SJCRH30 (cell line): ENCODE data around the gene IMPG1. TPM values are rescaled to one million over a fixed set of nuclear protein-coding genes. Genes with fewer than 3 reads are reported as not detected.
"Not testable (repeated sequence)": the region's sequence is repeated elsewhere in the genome, so short reads cannot be mapped to it uniquely, and the experiment has no call there.

ENCODE experiments used
- DNase-seq, 2 experiments: peaks; one replicate each; pipeline ENCODE4 v3.0.0-alpha.2; 2015 to 2020
- H3K27ac ChIP-seq: fragments of 250-450 bp; sonication (Bioruptor Pico); 2 replicates; pipeline ENCODE4 v1.5.1; 2020; ENCODE audit warnings: mild to moderate bottlenecking, moderate library complexity
- H3K27me3 ChIP-seq: fragments of 250-450 bp; sonication (Bioruptor Pico); 2 replicates; pipeline ENCODE4 v1.5.1; 2020; ENCODE audit warnings: mild to moderate bottlenecking, moderate library complexity
- H3K36me3 ChIP-seq: fragments of 250-450 bp; sonication (Bioruptor Pico); 2 replicates; pipeline ENCODE4 v1.5.1; 2020; ENCODE audit warnings: mild to moderate bottlenecking, moderate library complexity
- H3K4me1 ChIP-seq: fragments of 250-450 bp; sonication (Bioruptor Pico); 2 replicates; pipeline ENCODE4 v1.5.1; 2020; ENCODE audit warnings: mild to moderate bottlenecking, moderate library complexity
- H3K4me3 ChIP-seq: fragments of 250-450 bp; sonication (Bioruptor Pico); 2 replicates; pipeline ENCODE4 v1.5.1; 2020; ENCODE audit warnings: mild to moderate bottlenecking, moderate library complexity
- H3K9me3 ChIP-seq: fragments of 250-450 bp; sonication (Bioruptor Pico); replicated peaks from 2 replicates; pipeline ENCODE4 v1.5.1; 2020; ENCODE audit warnings: mild to moderate bottlenecking, moderate library complexity
- total RNA-seq: library from RNA; depleted of rRNA; stranded (reverse); fragments of >200 nt; shearing (Covaris generic); gene quantifications from 2 replicates; pipeline ENCODE4 v1.2.3, GENCODE V29; 2014

The IMPG1 gene
- total RNA-seq, 1 experiment from 2014 or later: 0.65 TPM

GRCh38 chr6:75935473-75935793 lies 137.0 kb downstream of the IMPG1 start:
- Histone ChIP-seq H3K9me3 (no peaks in the 10 kb centered on the region), H3K4me1 (peaks cover 13% of the 10 kb centered on the region), H3K36me3 (no peaks in the 10 kb centered on the region), H3K27me3 (no peaks in the 10 kb centered on the region), H3K27ac (peak overlapping the region; percentile 71), H3K4me3 (peak overlapping the region; percentile 53)
- no peak for DNase-seq

GRCh38 chr6:75934643-75935472 lies 137.6 kb downstream of the IMPG1 start:
- peak overlapping the region; percentile 71 for H3K27ac ChIP-seq
- peaks cover 13% of the 10 kb centered on the region for H3K4me1 ChIP-seq
- H3K27me3 ChIP-seq: no peaks in the 10 kb centered on the region
- DNase-seq: peak; percentile 81 to 91
- H3K36me3 ChIP-seq: no peaks in the 10 kb centered on the region
- H3K9me3 ChIP-seq: no peaks in the 10 kb centered on the region
- H3K4me3 ChIP-seq: peak overlapping the region; percentile 53

GRCh38 chr6:75933387-75933975 lies 139.0 kb downstream of the IMPG1 start:
- Histone ChIP-seq H3K4me1 (peaks cover 13% of the 10 kb centered on the region), H3K4me3 (no peak overlapping the region), H3K27ac (no peak overlapping the region), H3K9me3 (no peaks in the 10 kb centered on the region), H3K36me3 (no peaks in the 10 kb centered on the region), H3K27me3 (no peaks in the 10 kb centered on the region)
- peak in 1 of 2 experiments; percentile 11 for DNase-seq

- peak; percentile 44 to 75 for DNase-seq
- H3K27ac ChIP-seq: no peak overlapping the region
Measured at GRCh38 chr6:75932067-75932466, 140.4 kb downstream of the IMPG1 start.

GRCh38 chr6:75931011-75931680 lies 141.3 kb downstream of the IMPG1 start:
- no peak for DNase-seq
- Histone ChIP-seq H3K4me3 (no peak overlapping the region), H3K4me1 (peaks cover 7% of the 10 kb centered on the region), H3K9me3 (no peaks in the 10 kb centered on the region), H3K36me3 (no peaks in the 10 kb centered on the region), H3K27me3 (no peaks in the 10 kb centered on the region), H3K27ac (no peak overlapping the region)

More at GRCh38 chr6:75932067-75932466, 140.4 kb downstream of the IMPG1 start:
- Histone ChIP-seq H3K4me1 (peaks cover 13% of the 10 kb centered on the region), H3K27me3 (no peaks in the 10 kb centered on the region), H3K36me3 (no peaks in the 10 kb centered on the region), H3K9me3 (no peaks in the 10 kb centered on the region), H3K4me3 (no peak overlapping the region)

GRCh38 chr6:75926293-75927168 lies 145.9 kb downstream of the IMPG1 start:
- Histone ChIP-seq H3K27me3 (no peaks in the 10 kb centered on the region), H3K4me1 (peaks cover 3% of the 10 kb centered on the region; the same call in 1 of the 2 replicates), H3K4me3 (no peak overlapping the region), H3K36me3 (no peaks in the 10 kb centered on the region), H3K27ac (no peak overlapping the region), H3K9me3 (0 out of 2 replicates have a peak, but pooled peaks cover 3% of the 10 kb centered on the region)
- DNase-seq: no peak

GRCh38 chr6:75922226-75922625 lies 150.2 kb downstream of the IMPG1 start:
- DNase-seq: peak in 1 of 2 experiments; percentile 21
- no peaks in the 10 kb centered on the region for H3K27me3 ChIP-seq
- no peaks in the 10 kb centered on the region for H3K36me3 ChIP-seq
- H3K4me1 ChIP-seq: peaks cover 3% of the 10 kb centered on the region; the same call in 1 of the 2 replicates
- no peak overlapping the region for H3K27ac ChIP-seq
- no peak overlapping the region for H3K4me3 ChIP-seq
- 0 out of 2 replicates have a peak, but pooled peaks cover 3% of the 10 kb centered on the region for H3K9me3 ChIP-seq

- no peak for DNase-seq
- H3K36me3 ChIP-seq: no peaks in the 10 kb centered on the region
Measured at GRCh38 chr6:75913040-75913439, 159.4 kb downstream of the IMPG1 start.

GRCh38 chr6:75907444-75907843 lies 165.0 kb downstream of the IMPG1 start:
- H3K4me1 ChIP-seq: no peaks in the 10 kb centered on the region
- H3K9me3 ChIP-seq: no peaks in the 10 kb centered on the region
- no peak for DNase-seq
- no peak overlapping the region for H3K27ac ChIP-seq
- H3K4me3 ChIP-seq: no peak overlapping the region
- no peaks in the 10 kb centered on the region for H3K27me3 ChIP-seq
- no peaks in the 10 kb centered on the region for H3K36me3 ChIP-seq

More at GRCh38 chr6:75913040-75913439, 159.4 kb downstream of the IMPG1 start:
- Histone ChIP-seq H3K27me3 (no peaks in the 10 kb centered on the region), H3K4me1 (no peaks in the 10 kb centered on the region), H3K27ac (no peak overlapping the region), H3K9me3 (no peaks in the 10 kb centered on the region), H3K4me3 (no peak overlapping the region)

- H3K9me3 ChIP-seq: no peaks in the 10 kb centered on the region
- no peaks in the 10 kb centered on the region for H3K27me3 ChIP-seq
- H3K36me3 ChIP-seq: no peaks in the 10 kb centered on the region
- no peaks in the 10 kb centered on the region for H3K4me1 ChIP-seq
- no peak overlapping the region for H3K4me3 ChIP-seq
- H3K27ac ChIP-seq: no peak overlapping the region
- DNase-seq: no peak
Measured at GRCh38 chr6:75906871-75907270, 165.6 kb downstream of the IMPG1 start.

GRCh38 chr6:75905129-75905528 lies 167.3 kb downstream of the IMPG1 start:
- H3K27ac ChIP-seq, H3K27me3 ChIP-seq, H3K9me3 ChIP-seq, H3K4me1 ChIP-seq, H3K36me3 ChIP-seq, H3K4me3 ChIP-seq, DNase-seq: not testable (repeated sequence)

- not testable (repeated sequence) for DNase-seq, H3K36me3 ChIP-seq, H3K4me3 ChIP-seq, H3K27me3 ChIP-seq, H3K27ac ChIP-seq, H3K4me1 ChIP-seq, H3K9me3 ChIP-seq
Measured at GRCh38 chr6:75900216-75900615, 172.2 kb downstream of the IMPG1 start.

- H3K9me3 ChIP-seq: no peaks in the 10 kb centered on the region
- no peaks in the 10 kb centered on the region for H3K27me3 ChIP-seq
- H3K4me1 ChIP-seq: no peaks in the 10 kb centered on the region
- no peak for DNase-seq
- no peak overlapping the region for H3K4me3 ChIP-seq
- H3K36me3 ChIP-seq: no peaks in the 10 kb centered on the region; the same call in 1 of the 2 replicates
- no peak overlapping the region for H3K27ac ChIP-seq
Measured at GRCh38 chr6:75896526-75896925, 175.9 kb downstream of the IMPG1 start.

- Histone ChIP-seq H3K27me3 (no peaks in the 10 kb centered on the region), H3K4me1 (no peaks in the 10 kb centered on the region), H3K27ac (no peak overlapping the region), H3K9me3 (no peaks in the 10 kb centered on the region), H3K36me3 (no peaks in the 10 kb centered on the region; the same call in 1 of the 2 replicates), H3K4me3 (no peak overlapping the region)
- no peak for DNase-seq
Measured at GRCh38 chr6:75893776-75894152, 178.7 kb downstream of the IMPG1 start.
